WTC11 (cell line): Measurements from ENCODE around the gene RGS2. TPM values are rescaled to one million over a fixed set of nuclear protein-coding genes. Genes with fewer than 3 reads are reported as not detected.

Source experiments
- ATAC-seq: fragments of 200-7000 bp; cut with Tn5 transposase; 2 replicates; pipeline ENCODE4 v1.10.0; 2021; ENCODE audit warnings: mild to moderate bottlenecking, moderate library complexity
- CTCF ChIA-PET: fragments of 300-600 bp; sonication (Branson Sonifier 250); formaldehyde crosslinking; loops from one replicate; lab custom pipeline; 2021; ENCODE audit warnings: antibody characterized with exemption; lab: Charles Lee
- POLR2A ChIA-PET: fragments of 350-600 bp; sonication (Branson Sonifier 250); formaldehyde crosslinking; loops from one replicate; lab custom pipeline; 2021; ENCODE audit warnings: antibody characterized with exemption; lab: Charles Lee
- DNase-seq: peaks from one replicate; pipeline ENCODE4 v3.0.0; 2021; ENCODE audit warnings: low spot score
- H3K27ac Mint-ChIP-seq: 2 replicates; pipeline ENCODE4 v1.8.0; 2021; ENCODE audit warnings: mixed read lengths
- H3K27me3 Mint-ChIP-seq: 2 replicates; pipeline ENCODE4 v1.8.0; 2021; ENCODE audit warnings: low read depth, mild to moderate bottlenecking, moderate library complexity, mixed read lengths
- H3K36me3 Mint-ChIP-seq: 2 replicates; pipeline ENCODE4 v1.8.0; 2021; ENCODE audit warnings: mixed read lengths
- H3K4me1 Mint-ChIP-seq: 2 replicates; pipeline ENCODE4 v1.8.0; 2022; ENCODE audit warnings: mixed read lengths
- H3K4me3 Mint-ChIP-seq: 2 replicates; pipeline ENCODE4 v1.8.0; 2021; ENCODE audit warnings: mild to moderate bottlenecking, moderate library complexity, mixed read lengths
- H3K9me3 Mint-ChIP-seq: 2 replicates; pipeline ENCODE4 v1.8.0; 2021; ENCODE audit warnings: mixed read lengths
- ARID4B ChIP-seq: sonication (generic); formaldehyde crosslinking; IDR thresholded peaks from 2 replicates; pipeline ENCODE4 v1.8.0; 2023; ENCODE audit warnings: missing genetic modification reagents, mild to moderate bottlenecking, borderline replicate concordance
- ATF3 ChIP-seq: sonication (generic); formaldehyde crosslinking; conservative IDR thresholded peaks from 2 replicates; pipeline ENCODE4 v1.8.1; 2022; ENCODE audit warnings: mild to moderate bottlenecking, missing genetic modification reagents
- GTF2I ChIP-seq: fragments of 250-450 bp; sonication (Bioruptor Pico); conservative IDR thresholded peaks from 2 replicates; pipeline ENCODE4 v1.4.0; 2021; ENCODE audit warnings: mild to moderate bottlenecking
- MAX ChIP-seq: sonication (generic); formaldehyde crosslinking; IDR thresholded peaks from 2 replicates; pipeline ENCODE4 v1.8.0; 2022; ENCODE audit warnings: mild to moderate bottlenecking, missing genetic modification reagents
- TCF7 ChIP-seq: sonication (generic); formaldehyde crosslinking; IDR thresholded peaks from 2 replicates; pipeline ENCODE4 v1.8.0; 2022; ENCODE audit warnings: mild to moderate bottlenecking, low read depth, missing genetic modification reagents, moderate library complexity
- ZNF317 ChIP-seq: sonication (generic); formaldehyde crosslinking; IDR thresholded peaks from 2 replicates; pipeline ENCODE4 v1.8.1; 2023; ENCODE audit warnings: low read depth, mild to moderate bottlenecking, moderate library complexity, missing genetic modification reagents, borderline replicate concordance
- ZNF423 ChIP-seq: fragments of 250-450 bp; sonication (Bioruptor Pico); IDR thresholded peaks from 2 replicates; pipeline ENCODE4 v2.1.2; 2022; ENCODE audit warnings: mild to moderate bottlenecking, moderate library complexity
- ZNF425 ChIP-seq: fragments of 250-450 bp; sonication (Bioruptor Pico); conservative IDR thresholded peaks from 2 replicates; pipeline ENCODE4 v1.9.0; 2021; ENCODE audit warnings: mild to moderate bottlenecking
- total RNA-seq: library from RNA; stranded (reverse); gene quantifications from 3 replicates; pipeline ENCODE4 v1.2.3, GENCODE V29; 2021
- TF ChIP-seq, protein P1 (sequence below): fragments of 250-450 bp; sonication (Bioruptor Pico); IDR thresholded peaks from 2 replicates; pipeline ENCODE4 v1.9.0; 2021; ENCODE audit warnings: mild to moderate bottlenecking, borderline replicate concordance

The RGS2 gene
- total RNA-seq, 1 experiment from 2014 or later, result 13.1 TPM

DNA sequence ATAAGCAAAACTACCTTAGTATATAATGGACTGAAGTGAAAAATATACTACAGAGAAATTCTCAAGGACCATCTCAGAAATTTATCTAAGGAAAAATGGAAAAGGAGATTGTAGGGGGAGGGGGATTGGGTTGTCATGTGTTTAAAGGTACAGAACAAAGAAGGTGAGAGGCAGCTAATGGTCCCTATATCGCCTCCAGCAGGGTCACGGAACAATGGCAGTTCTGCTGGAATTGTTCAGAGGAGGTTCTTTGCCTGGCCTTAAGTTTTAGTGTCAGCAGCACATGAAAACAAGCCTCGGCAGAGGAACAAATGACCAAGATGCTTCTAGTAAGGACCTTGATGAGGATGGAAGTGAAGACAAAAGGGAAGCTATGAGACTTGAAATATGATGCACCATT, 42.0 kb upstream of the RGS2 start (continued):
- TF ChIP-seq ZNF425 (CRISPR knock-in tag) (no peak), ZNF423 (CRISPR knock-in tag) (no peak), ARID4B (CRISPR knock-in tag) (no peak), GTF2I (CRISPR knock-in tag) (no peak)

- H3K4me1 Mint-ChIP-seq, result peaks cover 7% of the 10 kb centered on the region; the same call in 1 of the 2 replicates
- POLR2A ChIA-PET, result no interaction called here
- no peaks in the 10 kb centered on the region for H3K36me3 Mint-ChIP-seq
- CTCF ChIA-PET, result interaction anchor here (1.9 kb wide), 1 partner anchor 252 kb away, joined by 5 read pairs; no protein-coding TSS in a partner anchor
- no peaks in the 10 kb centered on the region for H3K27me3 Mint-ChIP-seq
- no peak for DNase-seq
- TF ChIP-seq MAX (CRISPR knock-in tag) (no peak), ZNF425 (CRISPR knock-in tag) (no peak), ATF3 (CRISPR knock-in tag) (no peak), TCF7 (no peak), ZNF317 (CRISPR knock-in tag) (no peak), GTF2I (CRISPR knock-in tag) (no peak)
- TF ChIP-seq, protein P1, sequence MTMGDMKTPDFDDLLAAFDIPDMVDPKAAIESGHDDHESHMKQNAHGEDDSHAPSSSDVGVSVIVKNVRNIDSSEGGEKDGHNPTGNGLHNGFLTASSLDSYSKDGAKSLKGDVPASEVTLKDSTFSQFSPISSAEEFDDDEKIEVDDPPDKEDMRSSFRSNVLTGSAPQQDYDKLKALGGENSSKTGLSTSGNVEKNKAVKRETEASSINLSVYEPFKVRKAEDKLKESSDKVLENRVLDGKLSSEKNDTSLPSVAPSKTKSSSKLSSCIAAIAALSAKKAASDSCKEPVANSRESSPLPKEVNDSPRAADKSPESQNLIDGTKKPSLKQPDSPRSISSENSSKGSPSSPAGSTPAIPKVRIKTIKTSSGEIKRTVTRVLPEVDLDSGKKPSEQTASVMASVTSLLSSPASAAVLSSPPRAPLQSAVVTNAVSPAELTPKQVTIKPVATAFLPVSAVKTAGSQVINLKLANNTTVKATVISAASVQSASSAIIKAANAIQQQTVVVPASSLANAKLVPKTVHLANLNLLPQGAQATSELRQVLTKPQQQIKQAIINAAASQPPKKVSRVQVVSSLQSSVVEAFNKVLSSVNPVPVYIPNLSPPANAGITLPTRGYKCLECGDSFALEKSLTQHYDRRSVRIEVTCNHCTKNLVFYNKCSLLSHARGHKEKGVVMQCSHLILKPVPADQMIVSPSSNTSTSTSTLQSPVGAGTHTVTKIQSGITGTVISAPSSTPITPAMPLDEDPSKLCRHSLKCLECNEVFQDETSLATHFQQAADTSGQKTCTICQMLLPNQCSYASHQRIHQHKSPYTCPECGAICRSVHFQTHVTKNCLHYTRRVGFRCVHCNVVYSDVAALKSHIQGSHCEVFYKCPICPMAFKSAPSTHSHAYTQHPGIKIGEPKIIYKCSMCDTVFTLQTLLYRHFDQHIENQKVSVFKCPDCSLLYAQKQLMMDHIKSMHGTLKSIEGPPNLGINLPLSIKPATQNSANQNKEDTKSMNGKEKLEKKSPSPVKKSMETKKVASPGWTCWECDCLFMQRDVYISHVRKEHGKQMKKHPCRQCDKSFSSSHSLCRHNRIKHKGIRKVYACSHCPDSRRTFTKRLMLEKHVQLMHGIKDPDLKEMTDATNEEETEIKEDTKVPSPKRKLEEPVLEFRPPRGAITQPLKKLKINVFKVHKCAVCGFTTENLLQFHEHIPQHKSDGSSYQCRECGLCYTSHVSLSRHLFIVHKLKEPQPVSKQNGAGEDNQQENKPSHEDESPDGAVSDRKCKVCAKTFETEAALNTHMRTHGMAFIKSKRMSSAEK (CRISPR knock-in tag), result no peak
- TF ChIP-seq, all 79 proteins: peak for 0
- ATAC-seq, result no peak
- Mint-ChIP-seq H3K9me3 (no peaks in the 10 kb centered on the region), H3K4me3 (no peak overlapping the region), H3K27ac (no peak overlapping the region)
Measured at GRCh38 chr1:192767798-192768197, 41.0 kb upstream of the RGS2 start.
